ENCODE data around the gene ORC6. TPM values are rescaled to one million over a fixed set of nuclear protein-coding genes. Genes with fewer than 3 reads are reported as not detected.
"Not testable (repeated sequence)": the region's sequence is repeated elsewhere in the genome, so short reads cannot be mapped to it uniquely, and the experiment has no call there.

The ORC6 gene
- polyA plus RNA-seq, 2 donors = 7.7 to 9.0 TPM

DNA sequence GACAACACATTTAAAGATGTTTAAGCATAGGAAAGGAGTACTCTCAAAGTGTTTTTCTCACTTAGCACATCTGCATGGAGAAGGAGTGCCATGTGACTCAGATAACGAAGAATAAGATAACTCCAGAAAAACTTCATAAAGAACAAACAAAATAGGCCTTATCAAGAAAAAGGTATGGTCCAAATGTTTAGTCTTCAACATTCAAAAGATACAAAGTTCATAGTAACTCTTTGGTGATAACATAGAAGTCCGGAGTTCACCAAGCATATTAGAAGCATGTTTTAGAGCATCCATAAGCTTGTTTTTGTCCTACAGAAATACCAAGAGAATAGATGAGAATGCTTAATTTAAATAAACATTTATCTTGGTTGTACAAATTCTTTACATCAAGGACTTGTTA, 7.6 kb upstream of the ORC6 start:
- H3K4me1 ChIP-seq (ENCODE audit: control insufficient read depth in 2 of 2, insufficient read depth in 2 of 2, low read length in 1 of 2); H3K27ac ChIP-seq (ENCODE audit: low read depth in 2 of 2, low read length in 1 of 2); H3K4me3 ChIP-seq (ENCODE audit: low read depth in 1 of 2, low read length in 2 of 2); H3K27me3 ChIP-seq (ENCODE audit: control insufficient read depth in 1 of 2, insufficient read depth in 2 of 2, low read length in 2 of 2); H3K9me3 ChIP-seq (ENCODE audit: control insufficient read depth in 2 of 2, insufficient read depth in 1 of 2, low read depth in 1 of 2, low read length in 1 of 2); H3K36me3 ChIP-seq (ENCODE audit: control insufficient read depth in 2 of 2, insufficient read depth in 2 of 2, low read length in 1 of 2): not testable (repeated sequence)
- 69 to 88% methylated on average over 2 of the region's 2 CpGs for WGBS, 2 donors

DNA sequence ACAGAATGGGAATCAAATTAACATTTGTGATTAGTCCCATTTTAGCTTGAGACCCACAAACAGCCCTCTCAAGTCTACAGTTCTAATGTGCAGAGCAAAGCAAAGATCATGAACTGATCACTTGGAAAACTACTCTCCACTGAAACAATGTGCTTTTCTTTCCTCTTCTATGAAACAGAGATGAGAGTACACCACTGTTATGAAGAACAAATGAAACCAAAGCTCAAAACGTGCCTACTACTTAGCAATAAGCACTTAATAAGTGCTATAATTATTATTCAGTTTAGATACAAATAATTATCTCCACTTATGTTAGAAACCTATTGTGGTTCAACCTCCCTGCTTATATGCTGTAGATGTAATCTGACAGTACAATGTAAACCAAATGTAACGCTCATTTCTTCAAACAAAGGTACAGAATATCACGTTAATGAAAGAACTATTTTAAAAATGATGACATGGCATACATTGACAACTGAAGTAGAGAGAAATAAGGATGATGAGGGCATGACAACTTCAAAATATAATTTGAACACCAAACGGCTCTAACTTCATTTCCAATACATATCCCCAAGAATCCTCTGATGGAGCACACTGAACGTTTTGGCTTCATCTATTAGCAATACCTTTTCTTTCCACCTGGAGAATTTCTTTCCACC, 2.5 kb upstream of the ORC6 start:
- Histone ChIP-seq H3K27me3 (ENCODE audit: control insufficient read depth in 1 of 2, insufficient read depth in 2 of 2, low read length in 2 of 2) (no peaks in the 10 kb centered on the region), H3K4me1 (ENCODE audit: control insufficient read depth in 2 of 2, insufficient read depth in 2 of 2, low read length in 1 of 2) (peaks cover 5 to 7% of the 10 kb centered on the region in 2 donors), H3K27ac (ENCODE audit: low read depth in 2 of 2, low read length in 1 of 2) (no peak overlapping the region), H3K4me3 (ENCODE audit: low read depth in 1 of 2, low read length in 2 of 2) (peak overlapping the region in 1 of 2 donors; percentile 91), H3K36me3 (ENCODE audit: control insufficient read depth in 2 of 2, insufficient read depth in 2 of 2, low read length in 1 of 2) (no peaks in the 10 kb centered on the region), H3K9me3 (ENCODE audit: control insufficient read depth in 2 of 2, insufficient read depth in 1 of 2, low read depth in 1 of 2, low read length in 1 of 2) (no peaks in the 10 kb centered on the region)
- 36 to 44% methylated on average over 5 of the region's 5 CpGs for WGBS, 2 donors

- peaks cover 5 to 7% of the 10 kb centered on the region in 2 donors for H3K4me1 ChIP-seq (ENCODE audit: control insufficient read depth in 2 of 2, insufficient read depth in 2 of 2, low read length in 1 of 2)
- no peaks in the 10 kb centered on the region for H3K9me3 ChIP-seq (ENCODE audit: control insufficient read depth in 2 of 2, insufficient read depth in 1 of 2, low read depth in 1 of 2, low read length in 1 of 2)
- no peak overlapping the region for H3K27ac ChIP-seq (ENCODE audit: low read depth in 2 of 2, low read length in 1 of 2)
- no peaks in the 10 kb centered on the region for H3K27me3 ChIP-seq (ENCODE audit: control insufficient read depth in 1 of 2, insufficient read depth in 2 of 2, low read length in 2 of 2)
- WGBS, 2 donors = 66 to 70% methylated on average over 9 of the region's 9 CpGs
- peak overlapping the region; percentile 23 to 91 for H3K4me3 ChIP-seq (ENCODE audit: low read depth in 1 of 2, low read length in 2 of 2)
- H3K36me3 ChIP-seq (ENCODE audit: control insufficient read depth in 2 of 2, insufficient read depth in 2 of 2, low read length in 1 of 2) = no peaks in the 10 kb centered on the region
These were observed 2.0 kb upstream of the ORC6 start for GRCh38 chr16:46687486-46687885.

GRCh38 chr16:46688101-46688653, 1.3 kb upstream of the ORC6 start:
- Histone ChIP-seq H3K36me3 (ENCODE audit: control insufficient read depth in 2 of 2, insufficient read depth in 2 of 2, low read length in 1 of 2) (no peaks in the 10 kb centered on the region), H3K9me3 (ENCODE audit: control insufficient read depth in 2 of 2, insufficient read depth in 1 of 2, low read depth in 1 of 2, low read length in 1 of 2) (no peaks in the 10 kb centered on the region), H3K4me3 (ENCODE audit: low read depth in 1 of 2, low read length in 2 of 2) (peak overlapping the region; percentile 89 to 91), H3K27ac (ENCODE audit: low read depth in 2 of 2, low read length in 1 of 2) (peak overlapping the region; percentile 94 to 95), H3K4me1 (ENCODE audit: control insufficient read depth in 2 of 2, insufficient read depth in 2 of 2, low read length in 1 of 2) (peaks cover 5 to 7% of the 10 kb centered on the region in 2 donors), H3K27me3 (ENCODE audit: control insufficient read depth in 1 of 2, insufficient read depth in 2 of 2, low read length in 2 of 2) (no peaks in the 10 kb centered on the region)
- WGBS, 2 donors = 1 to 2% methylated on average over 14 of the region's 14 CpGs

- 0 to 1% methylated on average over 54 of the region's 54 CpGs for WGBS, 2 donors
- Histone ChIP-seq H3K4me3 (ENCODE audit: low read depth in 1 of 2, low read length in 2 of 2) (peak within 1 kb of the TSS; percentile 89 to 91), H3K36me3 (ENCODE audit: control insufficient read depth in 2 of 2, insufficient read depth in 2 of 2, low read length in 1 of 2) (no peaks in the 10 kb centered on the region), H3K9me3 (ENCODE audit: control insufficient read depth in 2 of 2, insufficient read depth in 1 of 2, low read depth in 1 of 2, low read length in 1 of 2) (no peaks in the 10 kb centered on the region), H3K4me1 (ENCODE audit: control insufficient read depth in 2 of 2, insufficient read depth in 2 of 2, low read length in 1 of 2) (peaks cover 5 to 7% of the 10 kb centered on the region in 2 donors), H3K27ac (ENCODE audit: low read depth in 2 of 2, low read length in 1 of 2) (peak within 1 kb of the TSS; percentile 94 to 99), H3K27me3 (ENCODE audit: control insufficient read depth in 1 of 2, insufficient read depth in 2 of 2, low read length in 2 of 2) (no peaks in the 10 kb centered on the region)
These were observed 650 bp upstream of the ORC6 start, which contains the start of gene VPS35 for GRCh38 chr16:46688654-46689364. Gene VPS35, minus strand, starts transcription at chr16:46689178. Its CDS starts 45 bp downstream, at chr16:46689133.

- H3K36me3 ChIP-seq (ENCODE audit: control insufficient read depth in 2 of 2, insufficient read depth in 2 of 2, low read length in 1 of 2) = no peaks in the 10 kb centered on the region
- H3K4me1 ChIP-seq (ENCODE audit: control insufficient read depth in 2 of 2, insufficient read depth in 2 of 2, low read length in 1 of 2) = peaks cover 5 to 7% of the 10 kb centered on the region in 2 donors
- peak overlapping the region; percentile 94 to 99 for H3K27ac ChIP-seq (ENCODE audit: low read depth in 2 of 2, low read length in 1 of 2)
- whole genome bisulfite sequencing, 2 donors = 13% methylated on average over 21 of the region's 21 CpGs
- H3K4me3 ChIP-seq (ENCODE audit: low read depth in 1 of 2, low read length in 2 of 2) = peak overlapping the region; percentile 89 to 91
- no peaks in the 10 kb centered on the region for H3K9me3 ChIP-seq (ENCODE audit: control insufficient read depth in 2 of 2, insufficient read depth in 1 of 2, low read depth in 1 of 2, low read length in 1 of 2)
- no peaks in the 10 kb centered on the region for H3K27me3 ChIP-seq (ENCODE audit: control insufficient read depth in 1 of 2, insufficient read depth in 2 of 2, low read length in 2 of 2)
These were observed 1.1 kb downstream of the ORC6 start for GRCh38 chr16:46690281-46691178.

GRCh38 chr16:46691726-46692125, 2.3 kb downstream of the ORC6 start:
- Histone ChIP-seq H3K4me1 (ENCODE audit: control insufficient read depth in 2 of 2, insufficient read depth in 2 of 2, low read length in 1 of 2) (peaks cover 5 to 7% of the 10 kb centered on the region in 2 donors), H3K36me3 (ENCODE audit: control insufficient read depth in 2 of 2, insufficient read depth in 2 of 2, low read length in 1 of 2) (no peaks in the 10 kb centered on the region), H3K27ac (ENCODE audit: low read depth in 2 of 2, low read length in 1 of 2) (no peak overlapping the region), H3K9me3 (ENCODE audit: control insufficient read depth in 2 of 2, insufficient read depth in 1 of 2, low read depth in 1 of 2, low read length in 1 of 2) (no peaks in the 10 kb centered on the region), H3K27me3 (ENCODE audit: control insufficient read depth in 1 of 2, insufficient read depth in 2 of 2, low read length in 2 of 2) (no peaks in the 10 kb centered on the region), H3K4me3 (ENCODE audit: low read depth in 1 of 2, low read length in 2 of 2) (no peak overlapping the region)
- 69 to 73% methylated on average over 3 to 4 of the region's 4 CpGs for WGBS, 2 donors

GRCh38 chr16:46693598-46693997, 4.1 kb downstream of the ORC6 start:
- Histone ChIP-seq H3K27me3 (ENCODE audit: control insufficient read depth in 1 of 2, insufficient read depth in 2 of 2, low read length in 2 of 2) (no peaks in the 10 kb centered on the region), H3K36me3 (ENCODE audit: control insufficient read depth in 2 of 2, insufficient read depth in 2 of 2, low read length in 1 of 2) (no peaks in the 10 kb centered on the region), H3K4me3 (ENCODE audit: low read depth in 1 of 2, low read length in 2 of 2) (no peak overlapping the region), H3K9me3 (ENCODE audit: control insufficient read depth in 2 of 2, insufficient read depth in 1 of 2, low read depth in 1 of 2, low read length in 1 of 2) (no peaks in the 10 kb centered on the region), H3K27ac (ENCODE audit: low read depth in 2 of 2, low read length in 1 of 2) (no peak overlapping the region), H3K4me1 (ENCODE audit: control insufficient read depth in 2 of 2, insufficient read depth in 2 of 2, low read length in 1 of 2) (peaks cover 2 to 4% of the 10 kb centered on the region in 2 donors)
- 96 to 98% methylated on average over 2 of the region's 2 CpGs for WGBS, 2 donors

DNA sequence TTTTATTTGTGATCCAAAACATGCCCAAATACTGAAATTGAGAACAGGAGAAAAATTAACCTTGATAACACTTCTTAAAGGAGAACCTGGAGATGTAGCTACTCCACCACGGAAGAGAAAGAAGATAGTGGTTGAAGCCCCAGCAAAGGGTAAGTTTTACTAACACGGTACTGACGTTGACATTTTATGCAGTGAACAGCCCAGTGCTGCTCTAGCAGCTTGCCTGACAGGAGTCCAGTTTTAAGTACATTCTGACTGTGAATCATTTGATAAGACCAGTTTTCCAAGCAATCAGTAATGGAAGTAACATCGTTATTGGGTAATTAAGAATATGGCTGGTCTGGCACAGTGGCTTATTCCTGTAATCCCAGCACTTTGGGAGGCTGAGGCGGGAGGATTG, 6.5 kb downstream of the ORC6 start:
- H3K36me3 ChIP-seq (ENCODE audit: control insufficient read depth in 2 of 2, insufficient read depth in 2 of 2, low read length in 1 of 2) = no peaks in the 10 kb centered on the region
- WGBS, 2 donors = 90 to 95% methylated on average over 5 of the region's 5 CpGs

More for the DNA sequence above, 6.5 kb downstream of the ORC6 start:
- no peak overlapping the region for H3K27ac ChIP-seq (ENCODE audit: low read depth in 2 of 2, low read length in 1 of 2)
- no peaks in the 10 kb centered on the region for H3K9me3 ChIP-seq (ENCODE audit: control insufficient read depth in 2 of 2, insufficient read depth in 1 of 2, low read depth in 1 of 2, low read length in 1 of 2)
- no peaks in the 10 kb centered on the region for H3K27me3 ChIP-seq (ENCODE audit: control insufficient read depth in 1 of 2, insufficient read depth in 2 of 2, low read length in 2 of 2)
- peaks cover under 1% of the 10 kb centered on the region in 2 donors for H3K4me1 ChIP-seq (ENCODE audit: control insufficient read depth in 2 of 2, insufficient read depth in 2 of 2, low read length in 1 of 2)
- no peak overlapping the region for H3K4me3 ChIP-seq (ENCODE audit: low read depth in 1 of 2, low read length in 2 of 2)

All from esophagus (tissue), 2 donors.